GM12801 (cell line): Measurements from ENCODE around the gene DNAJB5.

ENCODE experiments used
- TF ChIP-seq, protein P1 (sequence below): IDR thresholded peaks from one replicate; pipeline ENCODE4 v1.5.1; 2011; ENCODE audit warnings: control low read depth; ENCODE audit not compliant: insufficient read length; ENCODE audit errors: extremely low read depth

Gene DNAJB5

DNA sequence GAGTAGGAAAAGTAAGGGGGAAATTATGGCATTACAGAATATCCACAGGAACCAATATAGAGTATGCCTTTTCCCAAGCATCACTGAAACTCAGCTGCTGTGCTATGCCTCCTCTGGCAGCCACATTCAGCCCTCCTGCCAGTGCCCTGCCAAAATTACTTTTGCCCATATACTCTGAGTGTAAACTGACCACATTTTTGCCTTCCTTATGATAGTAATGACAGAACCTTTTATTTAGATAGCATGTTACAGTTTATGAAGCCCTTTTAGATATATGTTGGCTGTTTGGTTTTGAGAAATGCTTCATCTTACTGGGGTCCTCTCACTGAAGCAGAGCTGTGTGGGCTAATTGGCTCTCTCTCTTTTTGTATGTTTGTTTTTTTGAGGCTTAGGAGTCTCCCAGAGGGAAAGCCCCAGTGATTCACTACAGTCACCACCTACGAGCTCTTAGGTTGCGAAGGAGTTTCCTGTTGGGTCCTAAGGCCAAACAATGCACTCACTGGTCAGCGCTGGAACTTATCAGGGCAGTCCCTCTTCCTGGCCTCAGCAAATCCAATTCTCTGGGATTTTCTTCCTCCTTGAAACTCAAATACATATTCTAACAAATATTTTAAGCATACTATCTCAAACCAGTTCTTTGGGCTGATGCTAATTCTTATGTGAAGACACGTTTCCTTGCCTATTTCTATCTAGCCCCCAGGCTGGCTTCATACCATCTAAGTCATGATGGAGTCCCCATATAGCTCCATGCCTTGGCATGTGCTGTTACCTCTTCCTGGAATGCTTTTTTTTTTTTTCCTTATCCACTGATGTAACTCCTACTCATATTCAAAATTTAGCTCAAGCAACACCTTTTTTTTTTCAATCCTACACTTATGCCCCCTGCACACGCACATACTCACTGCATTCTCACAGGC is 27.7 kb upstream of the DNAJB5 start:
- TF ChIP-seq, protein P1, sequence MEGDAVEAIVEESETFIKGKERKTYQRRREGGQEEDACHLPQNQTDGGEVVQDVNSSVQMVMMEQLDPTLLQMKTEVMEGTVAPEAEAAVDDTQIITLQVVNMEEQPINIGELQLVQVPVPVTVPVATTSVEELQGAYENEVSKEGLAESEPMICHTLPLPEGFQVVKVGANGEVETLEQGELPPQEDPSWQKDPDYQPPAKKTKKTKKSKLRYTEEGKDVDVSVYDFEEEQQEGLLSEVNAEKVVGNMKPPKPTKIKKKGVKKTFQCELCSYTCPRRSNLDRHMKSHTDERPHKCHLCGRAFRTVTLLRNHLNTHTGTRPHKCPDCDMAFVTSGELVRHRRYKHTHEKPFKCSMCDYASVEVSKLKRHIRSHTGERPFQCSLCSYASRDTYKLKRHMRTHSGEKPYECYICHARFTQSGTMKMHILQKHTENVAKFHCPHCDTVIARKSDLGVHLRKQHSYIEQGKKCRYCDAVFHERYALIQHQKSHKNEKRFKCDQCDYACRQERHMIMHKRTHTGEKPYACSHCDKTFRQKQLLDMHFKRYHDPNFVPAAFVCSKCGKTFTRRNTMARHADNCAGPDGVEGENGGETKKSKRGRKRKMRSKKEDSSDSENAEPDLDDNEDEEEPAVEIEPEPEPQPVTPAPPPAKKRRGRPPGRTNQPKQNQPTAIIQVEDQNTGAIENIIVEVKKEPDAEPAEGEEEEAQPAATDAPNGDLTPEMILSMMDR: no peak

DNA sequence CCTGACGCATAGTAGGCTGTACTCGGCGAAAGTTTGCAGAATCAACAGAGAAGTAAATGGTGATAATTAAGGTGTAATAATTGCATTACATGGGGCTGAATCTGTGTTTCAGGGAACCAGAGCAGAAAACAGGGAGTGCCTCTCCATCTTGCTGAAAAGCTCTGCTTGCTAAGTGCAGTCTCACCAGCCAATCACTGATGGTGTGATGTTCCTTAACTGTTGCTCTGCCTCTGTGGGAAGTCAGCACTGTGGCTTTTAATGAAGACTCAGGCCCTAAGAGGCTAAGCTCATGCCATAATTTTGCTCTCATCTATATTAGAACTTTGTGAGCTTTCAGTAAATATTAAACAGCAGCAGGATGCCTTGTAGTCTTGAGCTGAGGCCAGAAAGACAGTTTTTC is 27.0 kb upstream of the DNAJB5 start:
- TF ChIP-seq, protein P1: no peak

DNA sequence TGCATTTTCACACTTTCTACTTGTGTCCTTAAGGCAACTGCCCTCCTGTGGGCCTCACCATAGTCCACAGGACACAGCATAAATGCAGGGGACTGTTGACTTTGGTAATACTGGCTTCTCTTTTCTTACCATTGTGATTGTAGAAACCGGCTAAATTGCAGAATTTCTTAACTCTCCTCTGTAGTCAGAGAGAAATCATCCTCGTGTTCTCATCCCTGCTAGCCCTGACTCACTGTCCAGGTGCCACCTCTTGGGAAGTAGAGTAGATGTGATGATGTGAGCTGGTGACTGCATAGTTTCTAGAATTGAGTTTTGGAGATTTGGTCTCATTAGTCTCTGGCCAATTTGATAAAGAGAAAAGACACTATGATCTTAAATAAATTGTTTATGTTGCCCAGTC is 26.0 kb upstream of the DNAJB5 start:
- TF ChIP-seq, protein P1: no peak

DNA sequence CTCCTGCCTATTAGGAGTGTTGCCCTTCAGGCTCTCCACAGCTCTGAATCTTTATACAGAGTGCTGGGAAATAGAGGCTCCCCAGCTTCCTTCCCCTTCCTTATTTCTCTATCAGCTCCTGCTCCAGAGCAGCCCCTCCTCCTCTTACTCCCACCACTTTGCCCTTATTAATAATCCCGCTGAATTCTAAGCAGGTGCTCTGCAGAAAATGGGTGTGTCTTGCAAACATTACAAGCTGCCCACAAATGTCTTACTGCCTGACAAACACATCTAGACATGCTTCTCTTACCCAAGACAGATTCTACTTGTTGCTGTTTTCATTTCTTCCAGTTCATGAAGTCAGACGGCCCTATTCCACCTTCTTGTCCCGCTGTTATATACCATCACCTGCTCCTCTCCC is 25.1 kb upstream of the DNAJB5 start:
- TF ChIP-seq, protein P1: no peak

DNA sequence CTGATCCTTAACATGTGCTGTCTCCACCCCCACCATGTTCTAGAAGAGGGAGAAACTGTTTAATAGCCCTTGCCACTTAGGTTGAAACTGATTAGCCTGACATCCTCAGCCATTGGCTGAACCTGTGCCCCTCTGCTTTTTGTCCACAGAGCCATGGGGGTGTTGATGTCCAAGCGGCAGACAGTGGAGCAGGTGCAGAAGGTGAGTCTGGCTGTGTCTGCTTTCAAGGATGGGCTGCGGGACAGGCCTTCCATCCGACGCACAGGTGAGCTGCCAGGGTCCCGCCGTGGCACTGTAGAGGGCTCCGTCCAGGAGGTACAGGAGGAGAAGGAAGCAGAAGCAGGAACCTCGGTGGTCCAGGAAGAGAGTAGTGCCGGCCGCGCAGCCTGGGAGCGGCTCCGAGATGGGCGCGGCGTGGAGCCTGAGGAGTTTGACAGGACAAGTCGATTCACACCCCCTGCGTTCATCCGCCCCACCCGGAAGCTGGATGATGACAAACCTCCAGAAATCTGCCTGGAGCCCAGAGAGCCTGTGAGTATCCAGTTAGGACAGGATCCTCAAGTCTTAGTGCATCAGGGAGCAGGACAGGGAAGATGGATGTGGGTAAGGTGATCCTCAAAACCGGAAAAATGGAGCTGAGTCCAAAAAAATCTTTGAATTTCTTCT is 18.3 kb upstream of the DNAJB5 start:
- TF ChIP-seq, protein P1: no peak

DNA sequence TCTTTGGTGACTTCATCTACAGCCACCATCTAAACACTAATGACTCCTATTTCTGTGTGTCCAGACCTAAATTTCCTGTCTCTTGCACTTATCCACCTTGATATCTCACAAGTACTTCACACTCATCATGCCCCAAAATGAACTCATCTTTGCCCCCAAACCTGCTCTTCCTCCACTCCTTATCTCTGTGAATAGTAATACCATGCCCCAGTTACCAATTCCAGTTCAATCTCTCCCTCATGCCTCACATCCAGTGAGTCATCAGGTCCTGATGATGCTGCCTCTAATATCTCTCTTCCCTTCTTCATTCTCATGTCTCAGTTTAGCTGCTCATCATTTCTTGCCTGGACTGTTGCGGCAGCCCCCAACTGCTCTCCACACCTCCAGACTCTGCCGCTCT is 14.9 kb upstream of the DNAJB5 start:
- TF ChIP-seq, protein P1: no peak

DNA sequence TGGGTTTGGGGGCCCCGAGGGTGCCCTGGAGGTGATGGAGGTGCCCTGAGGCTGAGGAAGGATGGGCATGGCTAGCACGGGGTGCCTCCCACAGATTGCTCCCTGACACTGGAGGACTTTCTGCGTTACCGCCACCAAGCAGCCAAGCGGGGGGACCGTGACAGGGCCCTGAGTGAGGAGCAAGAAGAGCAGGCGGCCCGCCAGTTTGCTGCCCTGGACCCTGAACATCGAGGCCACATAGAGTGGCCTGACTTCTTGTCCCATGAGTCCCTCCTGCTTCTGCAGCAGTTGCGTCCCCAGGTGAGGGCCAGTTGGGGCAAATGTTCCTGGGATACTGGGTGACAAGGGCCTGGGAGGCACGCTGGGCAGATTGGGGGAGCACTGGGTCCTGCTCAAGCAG is 13.1 kb upstream of the DNAJB5 start:
- TF ChIP-seq, protein P1: no peak
